ENCODE measurements around the gene CTSK. TPM values are rescaled to one million over a fixed set of nuclear protein-coding genes. Genes with fewer than 3 reads are reported as not detected.

Gene CTSK
- total RNA-seq, 1 experiment from 2014 or later, result 3.5 TPM

DNA sequence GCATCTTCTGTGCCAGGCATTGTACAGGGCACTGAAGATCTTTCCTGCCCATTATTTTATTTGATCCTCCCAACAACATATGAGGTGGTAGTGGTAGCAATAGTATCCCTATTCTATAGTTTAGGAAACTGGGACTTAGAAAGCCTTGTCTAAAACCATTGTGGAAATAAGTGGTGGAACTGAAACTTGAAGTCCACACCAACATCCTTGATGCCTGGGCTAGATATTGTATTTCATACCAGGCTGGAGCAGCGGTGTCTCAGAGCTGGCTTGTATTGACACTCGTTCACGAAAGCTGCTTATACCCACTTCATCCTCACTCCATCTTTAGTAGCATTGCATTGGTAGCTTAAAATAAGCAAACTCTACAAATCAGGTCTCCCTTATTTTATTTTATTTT is 32.8 kb downstream of the CTSK start:
- intact Hi-C loops (cut with micrococcal nuclease), result no loop called here
- CTCF ChIA-PET, result no interaction called here
- Histone ChIP-seq H3K4me2 (ENCODE audit: low read length) (no peak overlapping the region), H3K27me3 (ENCODE audit: insufficient read depth, low read length) (no peaks in the 10 kb centered on the region), H3K9ac (ENCODE audit: low read length) (no peak overlapping the region), H3K36me3 (ENCODE audit: control insufficient read depth in 1 of 2, insufficient read depth in 2 of 2, low read length in 2 of 2) (no peaks in the 10 kb centered on the region), H3K4me1 (ENCODE audit: control insufficient read depth in 1 of 2, insufficient read depth in 2 of 2, low read length in 2 of 2) (no peaks in the 10 kb centered on the region), H4K20me1 (ENCODE audit: insufficient read depth) (no peaks in the 10 kb centered on the region), H3K79me2 (ENCODE audit: insufficient read depth, low read length) (no peaks in the 10 kb centered on the region), H2AFZ (ENCODE audit: low read depth, low read length, poor library complexity, severe bottlenecking) (no peak overlapping the region), H3K9me2 (ENCODE audit: insufficient read depth) (no peaks in the 10 kb centered on the region), H3K27ac (ENCODE audit: low read depth, low read length) (no peak overlapping the region), H3K4me3 (replicated peaks in 1 of 2; ENCODE audit: low read depth in 1 of 2, low read length in 2 of 2) (no peak overlapping the region), H3K9me3 (ENCODE audit: control insufficient read depth in 1 of 2, insufficient read depth in 1 of 2, low read depth in 1 of 2, low read length in 2 of 2) (no peaks in the 10 kb centered on the region)
- DNase-seq (ENCODE audit: low read depth, low spot score), result no peak
- POLR2A ChIA-PET, result no interaction called here
- RAD21 ChIA-PET (ENCODE audit: low non-redundant PET in 1 of 2, low total read pairs in 2 of 2, uncharacterized antibody in 2 of 2, unreplicated experiment in 2 of 2), result no interaction called here
- TF ChIP-seq POLR2A (IDR thresholded peaks at IDR 0.05; ENCODE audit: borderline replicate concordance, extremely low read depth, insufficient read depth, insufficient read length) (no peak), EGR1 (IDR thresholded peaks at IDR 0.05; ENCODE audit: low read depth) (no peak)
- no TSS peak for BruUV-seq (replicated peaks)
- no peak for ATAC-seq

DNA sequence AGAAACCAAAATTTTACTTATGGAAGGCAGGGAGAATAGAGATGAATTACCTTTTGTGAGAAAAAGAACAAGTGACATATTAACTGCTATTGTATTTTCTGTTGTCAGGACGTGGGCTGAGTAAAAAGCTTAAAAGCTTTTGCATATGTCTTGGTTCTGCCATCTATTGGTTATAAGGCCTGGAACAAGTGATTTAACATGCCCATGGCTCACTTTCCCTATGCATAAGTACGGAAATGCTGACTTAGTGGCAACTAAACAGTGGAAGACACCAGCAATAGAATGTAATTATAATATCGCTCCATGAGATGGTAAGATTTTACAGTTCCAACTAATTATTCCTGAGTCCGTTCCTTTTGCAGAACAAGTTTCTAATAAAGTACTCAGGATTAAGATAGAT is 35.7 kb downstream of the CTSK start:
- BruUV-seq (replicated peaks), result no TSS peak

More for the DNA sequence above, 35.7 kb downstream of the CTSK start:
- Histone ChIP-seq H3K36me3 (ENCODE audit: control insufficient read depth in 1 of 2, insufficient read depth in 2 of 2, low read length in 2 of 2) (no peaks in the 10 kb centered on the region), H3K9me2 (ENCODE audit: insufficient read depth) (no peaks in the 10 kb centered on the region), H3K4me1 (ENCODE audit: control insufficient read depth in 1 of 2, insufficient read depth in 2 of 2, low read length in 2 of 2) (no peaks in the 10 kb centered on the region), H2AFZ (ENCODE audit: low read depth, low read length, poor library complexity, severe bottlenecking) (no peak overlapping the region), H3K79me2 (ENCODE audit: insufficient read depth, low read length) (no peaks in the 10 kb centered on the region), H3K9ac (ENCODE audit: low read length) (no peak overlapping the region), H3K27ac (ENCODE audit: low read depth, low read length) (no peak overlapping the region), H3K4me3 (replicated peaks in 1 of 2; ENCODE audit: low read depth in 1 of 2, low read length in 2 of 2) (no peak overlapping the region), H3K4me2 (ENCODE audit: low read length) (no peak overlapping the region), H4K20me1 (ENCODE audit: insufficient read depth) (no peaks in the 10 kb centered on the region), H3K27me3 (ENCODE audit: insufficient read depth, low read length) (no peaks in the 10 kb centered on the region), H3K9me3 (ENCODE audit: control insufficient read depth in 1 of 2, insufficient read depth in 1 of 2, low read depth in 1 of 2, low read length in 2 of 2) (no peaks in the 10 kb centered on the region)
- DNase-seq (ENCODE audit: low read depth, low spot score) (no peak), ATAC-seq (no peak)
- RAD21 ChIA-PET (ENCODE audit: low non-redundant PET in 1 of 2, low total read pairs in 2 of 2, uncharacterized antibody in 2 of 2, unreplicated experiment in 2 of 2), result no interaction called here
- POLR2A ChIA-PET, result no interaction called here
- CTCF ChIA-PET, result no interaction called here
- TF ChIP-seq TCF7L2 (IDR thresholded peaks at IDR 0.05; ENCODE audit: borderline replicate concordance, extremely low read depth, insufficient read depth, insufficient read length), result no peak
- TF ChIP-seq SP1 (IDR thresholded peaks at IDR 0.05; ENCODE audit: low read depth), result no peak
- TF ChIP-seq, protein P1, sequence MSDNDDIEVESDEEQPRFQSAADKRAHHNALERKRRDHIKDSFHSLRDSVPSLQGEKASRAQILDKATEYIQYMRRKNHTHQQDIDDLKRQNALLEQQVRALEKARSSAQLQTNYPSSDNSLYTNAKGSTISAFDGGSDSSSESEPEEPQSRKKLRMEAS (IDR thresholded peaks at IDR 0.05), result no peak
- TF ChIP-seq YY1 (IDR thresholded peaks at IDR 0.05; ENCODE audit: extremely low read depth, insufficient replicate concordance, low read depth, low read length), result no peak
- intact Hi-C loops (cut with micrococcal nuclease), result no loop called here
